Left lung (tissue), 10 donors: ENCODE results near the gene BPIFA2. TPM values are rescaled to one million over a fixed set of nuclear protein-coding genes. Genes with fewer than 3 reads are reported as not detected.

Source experiments
- ATAC-seq: fragments of 200-7000 bp; cut with Tn5 transposase; one replicate; pipeline ENCODE4 v1.9.1; 2020; ENCODE audit warnings: moderate library complexity
- DNase-seq, 4 donors: peaks; one replicate each; pipeline ENCODE4 v3.0.0-alpha.2; 2013 to 2020
- H3K27ac ChIP-seq, 2 donors: fragments of 200-600 bp; sonication (generic) in 1 of 2; one replicate each; pipeline versions ENCODE4 v1.5.0 to v1.8.0; 2020 to 2021
- H3K27me3 ChIP-seq, 2 donors: fragments of 200-600 bp; sonication (generic) in 1 of 2; one replicate each; pipeline versions ENCODE4 v1.5.0 to v1.8.0; 2020 to 2021
- H3K36me3 ChIP-seq, 2 donors: fragments of 200-600 bp; sonication (generic) in 1 of 2; one replicate each; pipeline versions ENCODE4 v1.5.0 to v1.8.0; 2020 to 2021
- H3K4me1 ChIP-seq, 2 donors: fragments of 200-600 bp; one replicate each; pipeline ENCODE4 v1.8.0; 2021
- H3K4me3 ChIP-seq, 2 donors: fragments of 200-600 bp; sonication (generic) in 1 of 2; one replicate each; pipeline versions ENCODE4 v1.5.0 to v1.8.0; 2020 to 2021; ENCODE audit warnings: mild to moderate bottlenecking in 1 of 2
- H3K9me3 ChIP-seq, 2 donors: fragments of 200-600 bp; sonication (generic) in 1 of 2; one replicate each; pipeline versions ENCODE4 v1.5.0 to v1.8.0; 2020 to 2021
- CTCF ChIP-seq, 2 donors: fragments of 200-600 bp; sonication (generic) in 1 of 2; IDR thresholded peaks; one replicate each; pipeline versions ENCODE4 v1.5.0 to v1.8.0; 2021; ENCODE audit warnings: antibody characterized with exemption in 2 of 2
- intact Hi-C, 2 donors: fragments of 100-400 bp; cut with DNase I; formaldehyde crosslinking; loops; one replicate each; pipeline versions ENCODE4 v1.11.2 to v1.14.2; 2022
- polyA plus RNA-seq, 6 donors: library from polyadenylated mRNA; unstranded; fragments of 120-200 nt; gene quantifications; one replicate each; pipeline ENCODE4 v1.2.1, GENCODE V29; 2013; ENCODE audit not compliant: insufficient read length in 6 of 6
- total RNA-seq, 2 donors: library from RNA; stranded (reverse); fragmentation: NEBNext Ultra II Directional; extraction: Animal tissue kit (Norgen Biotek cat#: 25700); gene quantifications; one replicate each; pipeline ENCODE4 v1.2.1, GENCODE V29; 2021
- donor health status: DM: no; HTN: yes; CAD: no.
- donor health status: DM: no; HTN: no; CAD: no.

The BPIFA2 gene
- total and polyA plus RNA-seq, 8 donors: not detected

GRCh38 chr20:33147299-33147698, 20.7 kb upstream of the BPIFA2 start:
- Histone ChIP-seq H3K27ac (no peak overlapping the region), H3K27me3 (peaks cover 0 to 13% of the 10 kb centered on the region in 2 donors), H3K4me3 (no peak overlapping the region), H3K36me3 (no peaks in the 10 kb centered on the region), H3K4me1 (no peaks in the 10 kb centered on the region), H3K9me3 (peaks cover 0 to 4% of the 10 kb centered on the region in 2 donors)
- TF ChIP-seq CTCF (IDR thresholded peaks at IDR 0.05): no peak
- intact Hi-C loops: no loop called here
- ATAC-seq (no peak), DNase-seq (no peak)

GRCh38 chr20:33148040-33148439, 19.9 kb upstream of the BPIFA2 start:
- no peak for TF ChIP-seq CTCF (IDR thresholded peaks at IDR 0.05)
- no peaks in the 10 kb centered on the region for H3K36me3 ChIP-seq
- no peak for DNase-seq
- peaks cover 0 to 15% of the 10 kb centered on the region in 2 donors for H3K27me3 ChIP-seq
- intact Hi-C loops: no loop called here
- H3K9me3 ChIP-seq: peaks cover 0 to 2% of the 10 kb centered on the region in 2 donors
- no peaks in the 10 kb centered on the region for H3K4me1 ChIP-seq
- no peak overlapping the region for H3K4me3 ChIP-seq
- ATAC-seq: no peak
- H3K27ac ChIP-seq: no peak overlapping the region

GRCh38 chr20:33154252-33154651, 13.7 kb upstream of the BPIFA2 start:
- Histone ChIP-seq H3K27ac (no peak overlapping the region), H3K36me3 (no peaks in the 10 kb centered on the region), H3K4me3 (no peak overlapping the region), H3K4me1 (no peaks in the 10 kb centered on the region), H3K9me3 (no peaks in the 10 kb centered on the region), H3K27me3 (peaks cover 0 to 25% of the 10 kb centered on the region in 2 donors)
- no peak for TF ChIP-seq CTCF (IDR thresholded peaks at IDR 0.05)
- DNase-seq (no peak), ATAC-seq (no peak)
- intact Hi-C loops: no loop called here

GRCh38 chr20:33158637-33159385, 9.1 kb upstream of the BPIFA2 start:
- no peak for ATAC-seq
- intact Hi-C loops: no loop called here
- Histone ChIP-seq H3K4me1 (no peaks in the 10 kb centered on the region), H3K36me3 (no peaks in the 10 kb centered on the region), H3K4me3 (no peak overlapping the region), H3K9me3 (no peaks in the 10 kb centered on the region), H3K27me3 (peaks cover 0 to 16% of the 10 kb centered on the region in 2 donors), H3K27ac (no peak overlapping the region)
- no peak for TF ChIP-seq CTCF (IDR thresholded peaks at IDR 0.05)
- DNase-seq: no peak

GRCh38 chr20:33159713-33160112, 8.2 kb upstream of the BPIFA2 start:
- Histone ChIP-seq H3K9me3 (no peaks in the 10 kb centered on the region), H3K27ac (no peak overlapping the region), H3K4me1 (no peaks in the 10 kb centered on the region), H3K27me3 (peaks cover 0 to 16% of the 10 kb centered on the region in 2 donors), H3K36me3 (no peaks in the 10 kb centered on the region), H3K4me3 (no peak overlapping the region)
- DNase-seq: no peak
- intact Hi-C loops: no loop called here
- no peak for ATAC-seq
- no peak for TF ChIP-seq CTCF (IDR thresholded peaks at IDR 0.05)
